Mononuclear cell (primary cell): Measurements from ENCODE around the gene DVL2. TPM values are rescaled to one million over a fixed set of nuclear protein-coding genes. Genes with fewer than 3 reads are reported as not detected.

Experiments
- H3K27me3 ChIP-seq: 2 replicates; pipeline ENCODE4 v1.6.0; 2011; ENCODE audit warnings: low read length, control low read depth; ENCODE audit not compliant: insufficient read depth
- H3K4me1 ChIP-seq: 2 replicates; pipeline ENCODE4 v1.5.1; 2011; ENCODE audit warnings: mild to moderate bottlenecking, low read length, control low read depth; ENCODE audit not compliant: insufficient read depth
- H3K4me3 ChIP-seq: 2 replicates; pipeline ENCODE4 v1.5.1; 2011; ENCODE audit warnings: mild to moderate bottlenecking, low read length, moderate library complexity
- H3K9me3 ChIP-seq: 2 replicates; pipeline ENCODE4 v1.5.1; 2011; ENCODE audit warnings: low read depth, mild to moderate bottlenecking, control low read depth, low read length
- total RNA-seq: library from RNA; depleted of rRNA; stranded (reverse); fragments of >200 nt; gene quantifications from one replicate; pipeline ENCODE4 v1.2.3, GENCODE V29; 2012

The DVL2 gene
- total RNA-seq, 1 donor, result 23.1 TPM

DNA sequence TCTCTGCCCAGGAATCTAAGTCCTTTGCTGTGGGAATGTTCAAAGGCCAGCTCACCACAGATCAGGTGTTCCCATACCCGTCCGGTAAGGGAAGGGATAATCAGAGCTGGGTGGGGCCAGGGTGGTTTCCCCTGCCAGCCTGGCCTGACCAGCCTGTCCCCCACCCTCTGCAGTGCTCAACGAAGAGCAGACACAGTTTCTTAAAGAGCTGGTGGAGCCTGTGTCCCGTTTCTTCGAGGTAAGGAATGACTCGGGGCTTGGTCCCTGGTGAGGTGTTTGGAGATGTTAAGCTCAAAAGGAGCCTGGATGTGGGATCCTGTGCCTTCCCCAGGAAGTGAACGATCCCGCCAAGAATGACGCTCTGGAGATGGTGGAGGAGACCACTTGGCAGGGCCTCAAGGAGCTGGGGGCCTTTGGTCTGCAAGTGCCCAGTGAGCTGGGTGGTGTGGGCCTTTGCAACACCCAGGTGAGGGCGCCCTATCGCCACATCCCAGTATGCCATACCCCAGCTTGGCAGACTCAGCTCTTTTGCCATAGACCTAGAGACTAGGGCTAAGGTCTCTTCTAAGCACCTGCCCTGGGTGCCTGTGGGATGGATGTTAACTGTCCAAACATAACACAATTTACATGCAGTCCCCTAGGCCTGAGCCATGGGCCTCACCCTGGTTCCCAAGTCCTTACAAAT is 13.6 kb downstream of the DVL2 start:
- Histone ChIP-seq H3K27me3 (no peaks in the 10 kb centered on the region), H3K9me3 (no peaks in the 10 kb centered on the region), H3K4me3 (peak overlapping the region; percentile 80), H3K4me1 (peaks cover 47% of the 10 kb centered on the region)

- Histone ChIP-seq H3K4me3 (peak within 1 kb of the TSS; percentile 80), H3K27me3 (no peaks in the 10 kb centered on the region), H3K4me1 (peaks cover 53% of the 10 kb centered on the region)
Observed at GRCh38 chr17:7219812-7220592, 14.3 kb downstream of the DVL2 start, which contains the start of the genes ACADVL and DLG4. Gene ACADVL (plus strand): TSS chr17:7219938. CDS start chr17:7219985, 47 bp downstream. Gene DLG4 (minus strand): TSS chr17:7219836.

GRCh38 chr17:7219229-7219811 is 15.0 kb downstream of the DVL2 start:
- Histone ChIP-seq H3K27me3 (no peaks in the 10 kb centered on the region), H3K9me3 (no peaks in the 10 kb centered on the region), H3K4me1 (peaks cover 60% of the 10 kb centered on the region), H3K4me3 (peak overlapping the region; percentile 80)

More at GRCh38 chr17:7219812-7220592, 14.3 kb downstream of the DVL2 start, which contains the start of the genes ACADVL and DLG4:
- H3K9me3 ChIP-seq, result no peaks in the 10 kb centered on the region

GRCh38 chr17:7218758-7219157 is 15.6 kb downstream of the DVL2 start:
- Histone ChIP-seq H3K4me1 (peaks cover 65% of the 10 kb centered on the region), H3K9me3 (no peaks in the 10 kb centered on the region), H3K27me3 (no peaks in the 10 kb centered on the region), H3K4me3 (no peak overlapping the region)

GRCh38 chr17:7218166-7218565 is 16.2 kb downstream of the DVL2 start:
- no peaks in the 10 kb centered on the region for H3K9me3 ChIP-seq
- no peak overlapping the region for H3K4me3 ChIP-seq
- no peaks in the 10 kb centered on the region for H3K27me3 ChIP-seq
- H3K4me1 ChIP-seq, result peaks cover 70% of the 10 kb centered on the region

- Histone ChIP-seq H3K4me3 (peak overlapping the region; percentile 24), H3K27me3 (no peaks in the 10 kb centered on the region), H3K9me3 (no peaks in the 10 kb centered on the region), H3K4me1 (peaks cover 70% of the 10 kb centered on the region)
Observed at GRCh38 chr17:7217113-7217987, 17.0 kb downstream of the DVL2 start.

GRCh38 chr17:7216242-7217112 is 17.8 kb downstream of the DVL2 start:
- Histone ChIP-seq H3K4me1 (peaks cover 70% of the 10 kb centered on the region), H3K27me3 (no peaks in the 10 kb centered on the region), H3K4me3 (peak overlapping the region; percentile 8), H3K9me3 (no peaks in the 10 kb centered on the region)

GRCh38 chr17:7215652-7216180 is 18.6 kb downstream of the DVL2 start:
- Histone ChIP-seq H3K4me1 (peaks cover 64% of the 10 kb centered on the region), H3K9me3 (no peaks in the 10 kb centered on the region), H3K27me3 (no peaks in the 10 kb centered on the region), H3K4me3 (no peak overlapping the region)

GRCh38 chr17:7215136-7215638 is 19.1 kb downstream of the DVL2 start:
- Histone ChIP-seq H3K27me3 (no peaks in the 10 kb centered on the region), H3K4me3 (no peak overlapping the region), H3K9me3 (no peaks in the 10 kb centered on the region), H3K4me1 (peaks cover 59% of the 10 kb centered on the region)

DNA sequence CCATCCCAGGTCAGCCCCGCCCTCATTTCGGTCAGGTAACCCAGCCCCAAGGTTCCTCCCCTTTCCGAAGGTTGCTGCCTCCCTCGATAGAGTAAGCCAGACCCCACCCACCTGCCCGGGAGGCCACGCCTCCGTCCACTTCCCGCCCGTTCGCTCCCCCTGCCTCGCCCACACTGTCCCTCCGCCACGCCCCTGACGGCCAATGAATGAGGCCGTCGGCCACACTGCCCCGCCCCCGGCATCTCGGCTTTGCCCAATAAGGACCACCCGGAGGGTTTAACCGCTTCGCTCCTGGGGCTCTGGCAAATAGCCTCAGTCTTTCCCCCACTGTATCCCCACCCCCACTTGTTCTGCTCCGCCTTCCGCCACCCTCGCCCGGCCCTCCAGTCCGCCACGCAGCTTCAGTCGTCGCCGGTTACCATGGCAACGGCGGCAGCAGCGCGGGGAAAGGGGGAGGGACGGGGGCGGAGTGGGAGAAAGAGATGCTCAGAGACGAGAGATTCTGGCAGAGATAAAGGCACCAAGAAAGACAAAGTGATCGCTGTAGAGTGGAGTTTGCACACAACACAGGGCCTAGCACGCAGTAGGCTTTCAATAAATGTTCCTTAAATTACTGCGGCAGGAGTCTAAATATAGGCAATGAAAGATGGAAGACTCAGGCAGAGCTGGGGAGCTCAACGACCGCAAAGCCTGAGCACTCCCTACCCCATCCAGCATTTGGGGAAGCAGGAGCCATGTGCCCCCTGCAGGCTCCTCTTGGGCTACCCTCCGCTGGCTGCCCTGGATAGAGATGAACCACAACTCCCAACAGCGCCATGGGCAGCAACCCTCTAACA is 19.8 kb downstream of the DVL2 start:
- no peaks in the 10 kb centered on the region for H3K9me3 ChIP-seq
- H3K4me3 ChIP-seq, result peak overlapping the region; percentile 36
- no peaks in the 10 kb centered on the region for H3K27me3 ChIP-seq
- peaks cover 55% of the 10 kb centered on the region for H3K4me1 ChIP-seq

DNA sequence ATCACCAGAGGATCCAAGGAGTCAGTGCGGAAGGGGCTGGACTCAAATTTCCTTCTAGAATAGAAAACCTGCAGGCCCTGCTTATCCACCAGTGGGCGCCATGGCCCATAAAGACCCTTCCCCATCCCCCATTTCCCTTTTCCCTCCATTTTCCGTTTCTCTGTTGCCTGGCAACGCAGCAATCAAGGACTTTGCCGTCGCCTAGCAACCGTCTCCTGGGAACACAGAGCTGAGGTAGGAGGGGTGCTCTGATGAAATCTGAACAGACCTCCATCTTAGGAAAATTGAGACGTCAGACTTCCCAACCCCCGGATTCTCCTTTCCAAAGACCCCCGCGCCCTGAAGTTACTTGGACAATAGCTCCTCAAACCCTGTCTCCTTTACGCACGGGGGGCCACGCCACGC is 20.4 kb downstream of the DVL2 start:
- Histone ChIP-seq H3K4me3 (peak overlapping the region; percentile 36), H3K4me1 (peaks cover 49% of the 10 kb centered on the region), H3K27me3 (no peaks in the 10 kb centered on the region), H3K9me3 (no peaks in the 10 kb centered on the region)

- no peak overlapping the region for H3K4me3 ChIP-seq
- no peaks in the 10 kb centered on the region for H3K27me3 ChIP-seq
- H3K9me3 ChIP-seq, result no peaks in the 10 kb centered on the region
- peaks cover 32% of the 10 kb centered on the region for H3K4me1 ChIP-seq
Observed at GRCh38 chr17:7211491-7212273, 22.6 kb downstream of the DVL2 start.
